Activated naive CD4-positive, alpha-beta T cell treated with anti-CD3 and anti-CD28 coated beads, Interleukin-2, amount 50 U/mL, for 72 hours (primary cell): ENCODE measurements around the gene FAHD1. TPM values are rescaled to one million over a fixed set of nuclear protein-coding genes. Genes with fewer than 3 reads are reported as not detected.
"Not testable (repeated sequence)": the region's sequence is repeated elsewhere in the genome, so short reads cannot be mapped to it uniquely, and the experiment has no call there.

Experiments used
- ATAC-seq, 2 donors: fragments of 150-1000 bp; cut with Tn5 transposase; 2 replicates each; pipeline ENCODE4 v1.10.0; 2021; ENCODE audit warnings: mild to moderate bottlenecking in 2 of 2, moderate library complexity in 2 of 2
- DNase-seq, 2 donors: peaks; one replicate each; pipeline ENCODE4 v3.0.0; 2021 to 2022; ENCODE audit warnings: low spot score in 2 of 2
- H3K27ac Mint-ChIP-seq, 2 donors: one replicate each; pipeline ENCODE4 v1.8.0; 2022; ENCODE audit warnings: mild to moderate bottlenecking in 2 of 2, mixed read lengths in 2 of 2
- H3K36me3 Mint-ChIP-seq, 2 donors: one replicate each; pipeline ENCODE4 v1.8.0; 2022; ENCODE audit warnings: mixed read lengths in 2 of 2
- H3K9me3 Mint-ChIP-seq, 2 donors: one replicate each; pipeline ENCODE4 v1.8.0; 2022; ENCODE audit warnings: mixed read lengths in 2 of 2
- total RNA-seq, 2 donors: library from RNA; stranded (reverse); gene quantifications; one replicate each; pipeline ENCODE4 v1.2.3, GENCODE V29; 2022

FAHD1 gene
- total RNA-seq, 2 donors from 2014 or later = 11.9 to 13.0 TPM

DNA sequence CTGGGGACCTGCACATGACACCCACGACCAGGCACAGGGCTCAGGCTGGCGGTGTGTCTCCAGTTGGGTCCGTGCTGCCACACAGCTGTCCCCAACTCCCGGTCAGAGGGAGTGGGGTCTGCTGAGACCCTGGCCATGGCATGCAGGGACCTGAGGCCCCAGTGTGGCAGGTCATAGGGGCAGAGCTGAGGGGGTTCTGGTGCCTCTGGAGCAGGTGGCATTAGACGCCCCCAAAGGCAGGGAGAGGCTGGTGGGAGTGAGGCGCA is 40.0 kb upstream of the FAHD1 start:
- Mint-ChIP-seq H3K36me3 (peaks cover 6% of the 10 kb centered on the region in 2 donors), H3K9me3 (no peaks in the 10 kb centered on the region), H3K27ac (no peak overlapping the region)
- ATAC-seq = no peak
- no peak for DNase-seq

- ATAC-seq (no peak), DNase-seq (peak in 1 of 2 donors; percentile 2)
- H3K27ac Mint-ChIP-seq = no peak overlapping the region
- H3K36me3 Mint-ChIP-seq = peaks cover 6% of the 10 kb centered on the region in 2 donors
- no peaks in the 10 kb centered on the region for H3K9me3 Mint-ChIP-seq
Observed at GRCh38 chr16:1787322-1788094, 39.5 kb upstream of the FAHD1 start.

GRCh38 chr16:1788095-1788707 is 38.8 kb upstream of the FAHD1 start:
- no peak for ATAC-seq
- Mint-ChIP-seq H3K27ac (no peak overlapping the region), H3K9me3 (no peaks in the 10 kb centered on the region), H3K36me3 (peaks cover 4% of the 10 kb centered on the region in 2 donors)
- no peak for DNase-seq

GRCh38 chr16:1788708-1789100 is 38.3 kb upstream of the FAHD1 start:
- Mint-ChIP-seq H3K9me3 (no peaks in the 10 kb centered on the region), H3K36me3 (no peaks in the 10 kb centered on the region), H3K27ac (peak overlapping the region in 1 of 2 donors; percentile 4)
- DNase-seq = no peak
- no peak for ATAC-seq

- H3K9me3 Mint-ChIP-seq = no peaks in the 10 kb centered on the region
- H3K27ac Mint-ChIP-seq = no peak overlapping the region
- no peak for ATAC-seq
- no peaks in the 10 kb centered on the region for H3K36me3 Mint-ChIP-seq
- DNase-seq = no peak
Observed at GRCh38 chr16:1789643-1790045, 37.4 kb upstream of the FAHD1 start.

- Mint-ChIP-seq H3K9me3 (no peaks in the 10 kb centered on the region), H3K36me3 (no peaks in the 10 kb centered on the region), H3K27ac (no peak overlapping the region)
- ATAC-seq (no peak), DNase-seq (no peak)
Observed at GRCh38 chr16:1790261-1790610, 36.8 kb upstream of the FAHD1 start.

GRCh38 chr16:1790611-1791255 is 36.3 kb upstream of the FAHD1 start:
- DNase-seq (no peak), ATAC-seq (no peak)
- Mint-ChIP-seq H3K27ac (no peak overlapping the region), H3K36me3 (no peaks in the 10 kb centered on the region), H3K9me3 (no peaks in the 10 kb centered on the region)

DNA sequence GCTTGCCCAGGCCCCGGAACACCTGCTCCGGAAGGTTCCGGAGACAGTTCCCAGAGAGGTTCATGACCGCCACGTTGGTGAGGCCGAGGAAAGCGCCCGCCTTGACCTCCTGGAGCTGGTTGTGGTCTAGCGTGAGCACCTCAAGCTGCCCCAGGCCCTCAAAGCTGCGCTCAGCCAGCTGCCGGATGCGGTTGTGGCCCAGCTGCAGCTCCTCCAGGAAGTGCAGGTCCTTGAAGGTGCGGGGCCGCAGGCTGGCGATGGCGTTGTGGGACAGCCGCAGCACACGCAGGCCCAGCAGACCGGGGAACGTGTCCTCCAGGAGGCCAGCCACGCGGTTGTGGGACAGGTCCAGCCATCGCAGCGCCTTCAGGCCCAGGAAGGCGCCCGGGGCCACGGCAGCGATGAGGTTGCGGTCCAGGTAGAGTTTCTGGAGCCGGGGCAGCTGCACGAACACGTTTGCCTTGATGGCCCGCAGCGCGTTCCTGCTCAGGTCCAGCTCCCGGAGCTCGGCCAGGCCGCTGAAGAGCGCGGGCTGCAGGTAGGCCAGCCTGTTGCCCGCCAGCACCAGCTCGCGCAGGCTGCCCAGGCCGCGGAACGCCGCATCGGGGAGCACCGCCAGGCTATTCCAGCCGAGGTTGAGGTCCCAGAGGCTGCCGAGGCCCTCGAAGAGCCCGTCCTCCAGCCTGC is 35.6 kb upstream of the FAHD1 start:
- DNase-seq = no peak
- no peaks in the 10 kb centered on the region for H3K36me3 Mint-ChIP-seq
- no peak overlapping the region for H3K27ac Mint-ChIP-seq
- no peak for ATAC-seq
- no peaks in the 10 kb centered on the region for H3K9me3 Mint-ChIP-seq

- DNase-seq (no peak), ATAC-seq (no peak)
- Mint-ChIP-seq H3K36me3 (peaks cover 0 to 6% of the 10 kb centered on the region in 2 donors), H3K9me3 (peaks cover 0 to 5% of the 10 kb centered on the region in 2 donors), H3K27ac (no peak overlapping the region)
Observed at GRCh38 chr16:1791943-1792812, 34.8 kb upstream of the FAHD1 start.

GRCh38 chr16:1792836-1793577 is 34.0 kb upstream of the FAHD1 start:
- DNase-seq = no peak
- Mint-ChIP-seq H3K9me3 (peaks cover 0 to 7% of the 10 kb centered on the region in 2 donors), H3K27ac (no peak overlapping the region), H3K36me3 (peaks cover 0 to 15% of the 10 kb centered on the region in 2 donors)
- ATAC-seq = no peak

- Mint-ChIP-seq H3K36me3 (peaks cover 0 to 16% of the 10 kb centered on the region in 2 donors), H3K9me3 (peaks cover 0 to 7% of the 10 kb centered on the region in 2 donors)
- peak; percentile 9 to 11 for ATAC-seq
Observed at GRCh38 chr16:1793578-1794220, 33.3 kb upstream of the FAHD1 start, which contains the start of gene IGFALS. Gene IGFALS (minus strand): TSS chr16:1793705. CDS start chr16:1793652, 53 bp downstream.

GRCh38 chr16:1794221-1794871 is 32.7 kb upstream of the FAHD1 start:
- ATAC-seq (peak in 1 of 2 donors; percentile 5), DNase-seq (no peak)

More at GRCh38 chr16:1793578-1794220, 33.3 kb upstream of the FAHD1 start, which contains the start of gene IGFALS:
- no peak for DNase-seq
- H3K27ac Mint-ChIP-seq = no peak within 1 kb of the TSS

GRCh38 chr16:1794908-1795666 is 31.9 kb upstream of the FAHD1 start:
- DNase-seq = no peak
- Mint-ChIP-seq H3K27ac (no peak overlapping the region), H3K9me3 (peaks cover 0 to 16% of the 10 kb centered on the region in 2 donors), H3K36me3 (peaks cover 0 to 30% of the 10 kb centered on the region in 2 donors)
- ATAC-seq = no peak

More at GRCh38 chr16:1794221-1794871, 32.7 kb upstream of the FAHD1 start:
- Mint-ChIP-seq H3K27ac (no peak overlapping the region), H3K9me3 (peaks cover 0 to 12% of the 10 kb centered on the region in 2 donors), H3K36me3 (peaks cover 0 to 22% of the 10 kb centered on the region in 2 donors)

- Mint-ChIP-seq H3K36me3 (peaks cover 0 to 38% of the 10 kb centered on the region in 2 donors), H3K9me3 (peaks cover 0 to 16% of the 10 kb centered on the region in 2 donors)
- not testable (repeated sequence) for H3K27ac Mint-ChIP-seq, DNase-seq, ATAC-seq
Observed at GRCh38 chr16:1799263-1799662, 27.7 kb upstream of the FAHD1 start.
